ENCODE results near the gene TPST1.
"Not testable (repeated sequence)": the region's sequence is repeated elsewhere in the genome, so short reads cannot be mapped to it uniquely, and the experiment has no call there.

Gene TPST1

GRCh38 chr7:66344166-66344565, 139.0 kb downstream of the TPST1 start:
- no peak for DNase-seq

- no peak for DNase-seq
Measured at GRCh38 chr7:66348531-66348930, 143.4 kb downstream of the TPST1 start.

GRCh38 chr7:66348959-66349358, 143.8 kb downstream of the TPST1 start:
- no peak for DNase-seq

- DNase-seq = no peak
Measured at GRCh38 chr7:66352071-66352470, 146.9 kb downstream of the TPST1 start.

GRCh38 chr7:66353547-66353946, 148.4 kb downstream of the TPST1 start:
- no peak for DNase-seq

GRCh38 chr7:66355756-66356155, 150.6 kb downstream of the TPST1 start:
- no peak for DNase-seq

GRCh38 chr7:66356277-66356721, 151.2 kb downstream of the TPST1 start:
- DNase-seq = no peak

GRCh38 chr7:66357087-66357486, 152.0 kb downstream of the TPST1 start:
- DNase-seq = no peak

GRCh38 chr7:66359656-66360211, 154.6 kb downstream of the TPST1 start:
- no peak for DNase-seq

- DNase-seq = no peak
Measured at GRCh38 chr7:66362136-66362535, 157.0 kb downstream of the TPST1 start.

- no peak for DNase-seq
Measured at GRCh38 chr7:66363635-66364034, 158.5 kb downstream of the TPST1 start.

- not testable (repeated sequence) for DNase-seq
Measured at GRCh38 chr7:66365031-66365430, 159.9 kb downstream of the TPST1 start.

- no peak for DNase-seq
Measured at GRCh38 chr7:66371096-66371824, 166.1 kb downstream of the TPST1 start.

GRCh38 chr7:66374141-66374840, 169.2 kb downstream of the TPST1 start:
- not testable (repeated sequence) for DNase-seq

- no peak for DNase-seq
Measured at GRCh38 chr7:66376264-66376945, 171.3 kb downstream of the TPST1 start.

GRCh38 chr7:66377045-66377444, 171.9 kb downstream of the TPST1 start:
- no peak for DNase-seq

- no peak for DNase-seq
Measured at GRCh38 chr7:66377714-66378113, 172.6 kb downstream of the TPST1 start.

- no peak for DNase-seq
Measured at GRCh38 chr7:66379542-66380160, 174.5 kb downstream of the TPST1 start.

- no peak for DNase-seq
Measured at GRCh38 chr7:66380272-66380888, 175.2 kb downstream of the TPST1 start.

GRCh38 chr7:66382182-66382923, 177.2 kb downstream of the TPST1 start:
- DNase-seq = not testable (repeated sequence)

- DNase-seq = not testable (repeated sequence)
Measured at GRCh38 chr7:66385191-66385905, 180.2 kb downstream of the TPST1 start.

Measured in NCI-H1417 (cell line).